ENCODE data around the gene ZC3H4.

Gene ZC3H4

DNA sequence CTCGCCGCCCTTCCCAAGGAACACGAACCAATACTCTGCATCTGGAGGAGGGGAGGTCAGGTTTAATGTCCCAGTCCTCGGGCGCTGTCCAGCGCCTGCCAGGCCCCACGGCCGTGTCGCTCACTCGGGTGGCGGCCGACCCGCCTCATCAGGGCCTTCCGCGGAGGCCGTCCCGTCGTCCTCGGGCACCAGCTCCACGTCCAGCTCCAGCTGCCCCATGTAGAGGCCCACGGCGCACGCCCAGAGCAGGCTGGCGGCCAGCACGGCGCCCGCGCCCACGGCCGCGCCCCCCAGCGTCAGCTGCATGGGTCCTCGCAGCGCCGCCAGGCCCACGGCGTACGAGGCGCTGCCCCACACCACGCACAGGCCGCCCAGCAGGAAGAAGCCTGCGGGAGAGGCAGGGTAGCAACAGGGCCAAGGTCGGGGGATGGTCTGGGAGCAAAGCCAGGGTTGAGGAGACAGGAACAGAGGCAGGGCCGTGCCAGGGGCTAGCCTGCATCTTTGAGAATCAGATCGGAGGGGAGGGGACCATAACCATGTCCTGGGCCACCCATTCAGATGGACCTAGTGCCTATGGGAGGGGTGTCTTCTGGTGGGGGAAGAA, 67.6 kb downstream of the ZC3H4 start:
- no peak for DNase-seq

DNA sequence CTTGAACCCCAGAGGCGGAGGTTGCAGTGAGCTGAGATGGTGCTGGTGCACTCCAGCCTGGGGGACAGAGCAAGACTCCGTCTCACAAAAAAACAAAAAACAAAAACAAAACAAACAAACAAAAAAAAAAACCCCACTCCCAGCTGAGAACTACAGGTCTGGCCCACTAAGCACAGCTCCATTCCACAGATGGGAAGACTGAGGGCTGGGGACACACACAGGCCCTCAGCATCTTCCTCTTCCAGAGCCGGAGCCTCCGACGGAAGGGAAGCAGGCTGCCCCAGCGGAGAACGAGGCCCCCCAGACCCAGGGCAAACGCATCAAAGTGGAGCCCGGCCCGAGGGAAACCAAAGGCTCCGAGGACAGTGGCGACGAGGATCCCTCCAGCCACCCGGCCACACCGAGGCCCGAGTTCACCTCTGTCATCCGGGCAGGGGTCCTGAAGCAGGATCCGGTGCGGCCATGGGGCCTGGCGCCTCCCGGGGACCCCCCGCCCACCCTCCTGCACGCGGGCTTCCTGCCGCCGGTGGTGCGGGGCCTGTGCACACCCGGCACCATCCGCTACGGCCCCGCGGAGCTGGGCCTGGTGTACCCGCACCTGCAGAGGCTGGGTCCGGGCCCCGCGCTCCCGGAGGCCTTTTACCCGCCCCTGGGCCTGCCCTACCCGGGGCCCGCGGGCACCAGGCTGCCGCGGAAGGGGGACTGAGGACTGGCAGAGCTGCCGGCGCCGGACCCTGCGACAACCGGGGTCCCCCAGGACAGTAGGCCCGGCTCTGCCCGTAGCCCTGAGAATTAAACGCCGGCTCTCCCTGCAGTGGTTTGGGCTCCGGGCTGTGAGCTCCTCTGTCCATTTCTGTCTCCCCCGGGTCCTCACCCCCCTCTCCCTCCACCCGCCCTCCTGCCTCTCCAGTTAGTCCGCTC, 68.4 kb downstream of the ZC3H4 start:
- no peak for DNase-seq

DNA sequence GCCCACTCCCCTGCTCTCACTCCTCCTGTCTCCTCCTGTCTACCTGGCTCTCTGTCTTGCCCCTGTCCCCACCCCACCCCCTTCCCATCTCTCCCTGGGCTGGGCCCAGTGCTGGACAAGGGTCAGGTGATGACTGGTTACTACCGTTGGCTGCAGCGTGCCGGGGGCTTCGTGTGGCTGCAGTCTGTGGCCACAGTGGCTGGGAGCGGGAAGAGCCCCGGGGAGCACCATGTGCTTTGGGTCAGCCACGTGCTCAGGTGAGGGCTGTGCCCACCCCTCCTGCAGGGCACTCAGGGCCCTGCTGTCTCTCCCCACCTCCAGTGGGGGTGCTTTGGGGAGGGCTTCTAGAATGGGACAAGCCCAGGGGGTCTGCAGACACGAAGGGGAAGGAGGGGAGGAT, 72.7 kb downstream of the ZC3H4 start:
- no peak for DNase-seq

GRCh38 chr19:47039239-47039874, 74.2 kb downstream of the ZC3H4 start:
- no peak for DNase-seq

- DNase-seq = no peak
Observed at GRCh38 chr19:47037766-47038165, 75.8 kb downstream of the ZC3H4 start.

DNA sequence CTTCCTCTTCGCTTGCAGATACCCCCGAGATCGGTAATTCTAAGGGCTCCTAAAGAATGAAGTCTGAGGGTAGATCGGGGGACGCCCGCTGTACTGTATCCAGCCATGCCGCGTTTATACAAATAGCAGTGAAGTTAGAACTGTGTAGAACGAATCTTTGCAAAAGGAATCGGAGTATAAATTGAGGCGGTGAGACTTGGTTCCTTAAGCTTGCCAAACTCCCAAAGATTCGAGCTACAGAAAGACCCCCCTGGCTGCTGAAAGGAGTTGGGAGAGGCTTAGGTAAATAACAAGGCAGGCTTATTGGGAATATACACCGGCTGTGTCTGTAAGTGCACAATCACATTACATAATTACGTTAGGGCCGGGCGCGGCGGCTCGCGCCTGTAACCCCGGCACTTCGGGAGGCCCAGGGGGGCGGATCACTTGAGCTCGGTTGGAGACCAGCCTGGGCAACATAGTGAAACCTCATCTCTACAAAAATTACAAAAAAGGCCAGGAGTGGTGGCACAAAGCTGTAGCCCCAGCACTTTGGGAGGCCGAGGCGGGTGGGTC, 77.4 kb downstream of the ZC3H4 start:
- DNase-seq = peak; percentile 34

GRCh38 chr19:47035127-47036096, 78.2 kb downstream of the ZC3H4 start:
- peak; percentile 94 for DNase-seq

- DNase-seq = peak; percentile 79
Observed at GRCh38 chr19:47032171-47032811, 81.3 kb downstream of the ZC3H4 start.

- DNase-seq = no peak
Observed at GRCh38 chr19:47028195-47028601, 85.4 kb downstream of the ZC3H4 start.

DNA sequence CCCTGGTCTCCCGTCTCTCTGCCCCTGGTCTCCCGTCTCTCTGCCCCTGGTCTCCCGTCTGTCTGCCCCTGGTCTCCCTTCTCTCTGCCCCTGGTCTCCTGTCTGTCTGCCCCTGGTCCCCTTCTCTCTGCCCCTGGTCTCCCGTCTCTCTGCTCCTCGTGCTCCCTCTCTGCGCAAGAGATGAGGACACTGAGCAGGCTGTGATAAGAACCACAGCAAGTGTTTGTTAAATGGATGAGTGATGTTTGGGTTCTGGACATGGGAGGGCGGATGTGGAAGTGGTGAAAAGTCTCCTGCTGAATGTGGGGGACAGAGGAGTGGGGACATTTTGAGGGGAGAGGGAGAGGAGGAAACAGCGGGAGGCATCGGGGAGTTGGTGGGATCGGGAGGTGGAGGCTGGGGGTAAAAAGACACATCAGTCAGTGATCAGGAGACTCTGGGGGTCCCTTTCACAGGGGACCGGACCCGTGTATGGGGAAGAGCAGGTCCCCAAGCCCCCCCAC, 85.9 kb downstream of the ZC3H4 start:
- no peak for DNase-seq

- no peak for DNase-seq
Observed at GRCh38 chr19:47026889-47027288, 86.7 kb downstream of the ZC3H4 start.

DNA sequence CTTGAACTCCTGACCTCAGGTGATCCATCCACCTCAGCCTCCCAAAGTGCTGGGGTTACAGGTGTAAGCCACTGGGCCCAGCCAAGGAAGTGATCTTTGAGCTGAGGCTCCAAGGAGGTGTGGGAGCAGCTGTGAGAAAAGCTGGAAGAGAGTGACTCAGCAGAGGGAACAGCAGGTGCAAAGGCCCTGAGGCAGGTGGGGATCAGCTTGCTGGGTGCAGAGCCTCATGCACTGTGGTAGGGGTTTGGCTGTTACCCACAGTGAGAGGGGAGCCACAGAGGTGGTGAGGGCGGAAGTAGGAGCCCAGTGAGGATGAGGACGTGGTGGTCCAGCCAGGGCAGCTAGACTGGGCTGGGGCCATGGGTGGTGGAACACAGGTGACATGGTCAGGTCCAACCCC, 87.4 kb downstream of the ZC3H4 start:
- DNase-seq = no peak

DNA sequence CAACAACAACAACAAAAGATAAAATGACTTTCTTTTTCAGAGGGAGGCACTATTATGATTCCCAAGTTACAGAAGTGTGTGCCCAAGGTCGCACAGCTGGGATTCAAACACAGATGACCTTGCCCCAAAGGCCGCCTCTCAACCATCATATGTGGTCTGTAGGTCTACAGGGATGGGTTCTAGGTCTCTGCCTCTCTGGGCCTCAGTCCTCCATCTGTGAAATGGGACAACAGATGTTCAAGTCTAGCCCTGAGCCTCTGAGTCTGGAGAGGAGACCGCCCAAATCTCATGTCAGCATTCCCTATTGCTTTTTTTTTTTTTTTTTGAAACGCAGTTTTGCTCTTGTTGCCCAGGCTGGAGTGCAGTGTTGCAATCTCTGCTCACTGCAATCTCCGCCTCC, 89.1 kb downstream of the ZC3H4 start:
- DNase-seq = no peak

- DNase-seq = no peak
Observed at GRCh38 chr19:47023448-47023794, 90.2 kb downstream of the ZC3H4 start.

- no peak for DNase-seq
Observed at GRCh38 chr19:47022541-47023447, 90.8 kb downstream of the ZC3H4 start.

- DNase-seq = no peak
Observed at GRCh38 chr19:47022140-47022536, 91.4 kb downstream of the ZC3H4 start.

GRCh38 chr19:47021536-47022139, 91.9 kb downstream of the ZC3H4 start:
- no peak for DNase-seq

- DNase-seq = no peak
Observed at GRCh38 chr19:47020992-47021496, 92.5 kb downstream of the ZC3H4 start.

DNA sequence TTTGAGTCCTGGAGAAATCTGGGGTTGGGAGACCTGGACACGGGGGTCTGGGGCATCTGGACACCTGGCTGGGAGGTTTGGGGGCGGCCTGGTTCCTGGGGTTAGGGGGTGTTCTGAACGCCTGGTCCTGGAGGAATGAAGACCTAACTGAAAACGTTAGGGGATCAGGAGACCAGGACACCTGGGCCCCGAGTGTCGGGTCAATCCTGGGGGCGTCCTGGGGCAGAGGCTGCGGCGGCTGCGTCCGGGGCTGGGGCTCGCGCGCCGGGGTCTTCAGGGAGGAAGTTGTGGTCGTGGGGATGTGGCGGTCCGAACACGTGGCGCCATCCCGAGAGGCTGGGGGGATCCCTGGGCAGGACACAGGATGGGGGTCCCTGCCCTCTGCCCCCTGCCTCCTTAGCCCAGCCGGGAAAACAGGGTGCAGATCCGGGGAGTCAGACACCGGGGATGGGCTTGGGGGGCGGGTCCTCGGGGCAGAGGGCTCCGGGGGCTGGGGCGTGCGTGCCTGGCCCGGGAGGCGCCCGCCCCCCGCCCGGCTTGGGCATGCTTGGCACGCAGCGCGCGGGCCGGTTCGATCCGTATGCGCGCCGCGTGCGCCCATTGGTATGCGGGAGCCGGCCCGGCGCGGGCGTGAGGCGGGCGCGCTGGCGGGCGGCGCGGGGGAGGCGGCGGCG, 93.3 kb downstream of the ZC3H4 start:
- no peak for DNase-seq

Data from CD4-positive, alpha-beta T cell treated with Interleukin-17A for 4 hours (primary cell).